OCI-LY3 (cell line): ENCODE measurements around the gene RORC.

Experiments used
- CTCF ChIP-seq: fragments of 200-600, 300-600 bp; sonication (generic); IDR thresholded peaks from 2 replicates; pipeline ENCODE4 v1.5.1; 2014; ENCODE audit warnings: antibody characterized with exemption, low read length, low read depth
- EZH2phosphoT487 ChIP-seq: fragments of 200-600 bp; shearing (Covaris generic); IDR thresholded peaks from 2 replicates; pipeline ENCODE4 v1.6.1; 2018; ENCODE audit warnings: antibody characterized with exemption, mixed run types, low read depth

- TF ChIP-seq CTCF (no peak), EZH2phosphoT487 (no peak)
Measured at GRCh38 chr1:151820940-151821339, 10.7 kb downstream of the RORC start.
